ENCODE results near the gene SIPA1L3. TPM values are rescaled to one million over a fixed set of nuclear protein-coding genes. Genes with fewer than 3 reads are reported as not detected.
A peak's percentile ranks its signal among the peaks of the same experiment; 100 is the strongest.

The SIPA1L3 gene
- total and polyA plus RNA-seq, 2 experiments from 2014 or later: 15.7 to 54.1 TPM

DNA sequence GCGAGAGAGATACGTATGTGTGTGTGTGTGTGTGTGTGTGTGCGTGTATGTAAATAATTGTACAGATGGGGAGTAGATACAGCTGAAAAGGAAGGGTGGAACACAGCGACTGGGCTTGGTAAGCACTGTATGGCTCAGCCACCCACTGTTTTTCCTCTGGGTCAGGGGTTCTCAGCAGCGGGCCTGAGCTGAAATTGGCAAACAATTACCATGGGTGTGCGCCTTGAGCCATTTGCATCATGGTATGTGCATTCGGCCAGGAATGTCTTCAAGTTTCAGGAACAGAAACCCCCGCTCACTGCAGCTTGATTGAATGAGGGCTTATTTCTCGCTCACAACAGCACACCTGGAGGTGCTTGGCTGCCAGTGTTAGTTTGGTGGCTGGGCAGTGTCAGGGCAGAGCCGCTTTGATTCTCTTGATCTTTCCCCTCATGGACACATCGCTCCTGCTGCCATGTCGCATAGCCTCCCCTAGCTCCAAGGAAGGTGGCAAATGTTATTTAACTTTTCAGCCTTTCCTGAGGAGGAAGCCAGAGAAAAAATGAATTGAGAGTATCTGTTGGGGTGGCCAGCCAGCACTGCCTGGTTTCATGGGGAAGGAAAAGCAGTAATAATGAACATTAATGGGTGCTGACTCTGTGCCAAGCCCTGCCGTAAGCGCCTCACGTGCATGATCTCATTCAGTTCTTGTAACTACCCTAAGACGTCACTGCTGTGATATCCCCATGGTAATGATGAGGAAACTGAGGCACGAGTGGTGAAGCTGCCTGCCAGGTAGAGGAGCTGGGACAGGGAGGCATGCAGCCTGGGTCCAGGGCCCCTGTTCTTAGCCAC is 126.9 kb downstream of the SIPA1L3 start:
- Mint-ChIP-seq H3K27me3 (ENCODE audit: insufficient read depth, low read depth, poor library complexity) (peaks cover 18% of the 10 kb centered on the region), H3K27ac (peak overlapping the region; percentile 53), H3K4me3 (no peak overlapping the region), H3K36me3 (ENCODE audit: low read depth) (peaks cover 20% of the 10 kb centered on the region), H3K4me1 (peaks cover 54% of the 10 kb centered on the region), H3K9me3 (no peaks in the 10 kb centered on the region; the same call in 2 of the 3 replicates)
- peaks cover 14% of the 10 kb centered on the region for H4K20me1 ChIP-seq (replicated peaks; ENCODE audit: insufficient read depth)
- H3F3A ChIP-seq (replicated peaks; ENCODE audit: low read depth): no peaks in the 10 kb centered on the region; the same call in 1 of the 2 replicates
- H3K9me2 ChIP-seq (ENCODE audit: insufficient read depth): no peaks in the 10 kb centered on the region
- no peaks in the 10 kb centered on the region for H3K27me3 ChIP-seq (ENCODE audit: insufficient read depth)
- H3K79me2 ChIP-seq (replicated peaks; ENCODE audit: insufficient read depth): peaks cover 8% of the 10 kb centered on the region; the same call in 1 of the 2 replicates
- peak overlapping the region; percentile 17; the same call in 1 of the 2 replicates for H3K27ac ChIP-seq (ENCODE audit: low read depth)
- TF ChIP-seq EZH2 (IDR thresholded peaks at IDR 0.05; ENCODE audit: low read depth, unreplicated experiment) (no peak), JUNB (IDR thresholded peaks at IDR 0.05; ENCODE audit: unreplicated experiment) (no peak), NANOG (IDR thresholded peaks at IDR 0.05; ENCODE audit: borderline replicate concordance) (no peak), CREB1 (CRISPR knock-in tag; IDR thresholded peaks at IDR 0.05; ENCODE audit: low read depth) (no peak), POLR2AphosphoS5 (IDR thresholded peaks at IDR 0.05; ENCODE audit: low read depth) (no peak), EZH2phosphoT487 (IDR thresholded peaks at IDR 0.05; ENCODE audit: unreplicated experiment) (no peak), STAT1 (IDR thresholded peaks at IDR 0.05; ENCODE audit: unreplicated experiment) (no peak), ZNF331 (CRISPR knock-in tag; IDR thresholded peaks at IDR 0.05; ENCODE audit: low read depth) (no peak), ZNF114 (CRISPR knock-in tag; IDR thresholded peaks at IDR 0.05) (no peak)
- TF ChIP-seq, protein P1, sequence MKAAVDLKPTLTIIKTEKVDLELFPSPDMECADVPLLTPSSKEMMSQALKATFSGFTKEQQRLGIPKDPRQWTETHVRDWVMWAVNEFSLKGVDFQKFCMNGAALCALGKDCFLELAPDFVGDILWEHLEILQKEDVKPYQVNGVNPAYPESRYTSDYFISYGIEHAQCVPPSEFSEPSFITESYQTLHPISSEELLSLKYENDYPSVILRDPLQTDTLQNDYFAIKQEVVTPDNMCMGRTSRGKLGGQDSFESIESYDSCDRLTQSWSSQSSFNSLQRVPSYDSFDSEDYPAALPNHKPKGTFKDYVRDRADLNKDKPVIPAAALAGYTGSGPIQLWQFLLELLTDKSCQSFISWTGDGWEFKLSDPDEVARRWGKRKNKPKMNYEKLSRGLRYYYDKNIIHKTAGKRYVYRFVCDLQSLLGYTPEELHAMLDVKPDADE (IDR thresholded peaks at IDR 0.05): no peak
- TF ChIP-seq, protein P2, sequence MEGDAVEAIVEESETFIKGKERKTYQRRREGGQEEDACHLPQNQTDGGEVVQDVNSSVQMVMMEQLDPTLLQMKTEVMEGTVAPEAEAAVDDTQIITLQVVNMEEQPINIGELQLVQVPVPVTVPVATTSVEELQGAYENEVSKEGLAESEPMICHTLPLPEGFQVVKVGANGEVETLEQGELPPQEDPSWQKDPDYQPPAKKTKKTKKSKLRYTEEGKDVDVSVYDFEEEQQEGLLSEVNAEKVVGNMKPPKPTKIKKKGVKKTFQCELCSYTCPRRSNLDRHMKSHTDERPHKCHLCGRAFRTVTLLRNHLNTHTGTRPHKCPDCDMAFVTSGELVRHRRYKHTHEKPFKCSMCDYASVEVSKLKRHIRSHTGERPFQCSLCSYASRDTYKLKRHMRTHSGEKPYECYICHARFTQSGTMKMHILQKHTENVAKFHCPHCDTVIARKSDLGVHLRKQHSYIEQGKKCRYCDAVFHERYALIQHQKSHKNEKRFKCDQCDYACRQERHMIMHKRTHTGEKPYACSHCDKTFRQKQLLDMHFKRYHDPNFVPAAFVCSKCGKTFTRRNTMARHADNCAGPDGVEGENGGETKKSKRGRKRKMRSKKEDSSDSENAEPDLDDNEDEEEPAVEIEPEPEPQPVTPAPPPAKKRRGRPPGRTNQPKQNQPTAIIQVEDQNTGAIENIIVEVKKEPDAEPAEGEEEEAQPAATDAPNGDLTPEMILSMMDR (conservative IDR thresholded peaks at IDR 0.05; ENCODE audit: low read depth in 2 of 2): no peak
- TF ChIP-seq, protein P3, sequence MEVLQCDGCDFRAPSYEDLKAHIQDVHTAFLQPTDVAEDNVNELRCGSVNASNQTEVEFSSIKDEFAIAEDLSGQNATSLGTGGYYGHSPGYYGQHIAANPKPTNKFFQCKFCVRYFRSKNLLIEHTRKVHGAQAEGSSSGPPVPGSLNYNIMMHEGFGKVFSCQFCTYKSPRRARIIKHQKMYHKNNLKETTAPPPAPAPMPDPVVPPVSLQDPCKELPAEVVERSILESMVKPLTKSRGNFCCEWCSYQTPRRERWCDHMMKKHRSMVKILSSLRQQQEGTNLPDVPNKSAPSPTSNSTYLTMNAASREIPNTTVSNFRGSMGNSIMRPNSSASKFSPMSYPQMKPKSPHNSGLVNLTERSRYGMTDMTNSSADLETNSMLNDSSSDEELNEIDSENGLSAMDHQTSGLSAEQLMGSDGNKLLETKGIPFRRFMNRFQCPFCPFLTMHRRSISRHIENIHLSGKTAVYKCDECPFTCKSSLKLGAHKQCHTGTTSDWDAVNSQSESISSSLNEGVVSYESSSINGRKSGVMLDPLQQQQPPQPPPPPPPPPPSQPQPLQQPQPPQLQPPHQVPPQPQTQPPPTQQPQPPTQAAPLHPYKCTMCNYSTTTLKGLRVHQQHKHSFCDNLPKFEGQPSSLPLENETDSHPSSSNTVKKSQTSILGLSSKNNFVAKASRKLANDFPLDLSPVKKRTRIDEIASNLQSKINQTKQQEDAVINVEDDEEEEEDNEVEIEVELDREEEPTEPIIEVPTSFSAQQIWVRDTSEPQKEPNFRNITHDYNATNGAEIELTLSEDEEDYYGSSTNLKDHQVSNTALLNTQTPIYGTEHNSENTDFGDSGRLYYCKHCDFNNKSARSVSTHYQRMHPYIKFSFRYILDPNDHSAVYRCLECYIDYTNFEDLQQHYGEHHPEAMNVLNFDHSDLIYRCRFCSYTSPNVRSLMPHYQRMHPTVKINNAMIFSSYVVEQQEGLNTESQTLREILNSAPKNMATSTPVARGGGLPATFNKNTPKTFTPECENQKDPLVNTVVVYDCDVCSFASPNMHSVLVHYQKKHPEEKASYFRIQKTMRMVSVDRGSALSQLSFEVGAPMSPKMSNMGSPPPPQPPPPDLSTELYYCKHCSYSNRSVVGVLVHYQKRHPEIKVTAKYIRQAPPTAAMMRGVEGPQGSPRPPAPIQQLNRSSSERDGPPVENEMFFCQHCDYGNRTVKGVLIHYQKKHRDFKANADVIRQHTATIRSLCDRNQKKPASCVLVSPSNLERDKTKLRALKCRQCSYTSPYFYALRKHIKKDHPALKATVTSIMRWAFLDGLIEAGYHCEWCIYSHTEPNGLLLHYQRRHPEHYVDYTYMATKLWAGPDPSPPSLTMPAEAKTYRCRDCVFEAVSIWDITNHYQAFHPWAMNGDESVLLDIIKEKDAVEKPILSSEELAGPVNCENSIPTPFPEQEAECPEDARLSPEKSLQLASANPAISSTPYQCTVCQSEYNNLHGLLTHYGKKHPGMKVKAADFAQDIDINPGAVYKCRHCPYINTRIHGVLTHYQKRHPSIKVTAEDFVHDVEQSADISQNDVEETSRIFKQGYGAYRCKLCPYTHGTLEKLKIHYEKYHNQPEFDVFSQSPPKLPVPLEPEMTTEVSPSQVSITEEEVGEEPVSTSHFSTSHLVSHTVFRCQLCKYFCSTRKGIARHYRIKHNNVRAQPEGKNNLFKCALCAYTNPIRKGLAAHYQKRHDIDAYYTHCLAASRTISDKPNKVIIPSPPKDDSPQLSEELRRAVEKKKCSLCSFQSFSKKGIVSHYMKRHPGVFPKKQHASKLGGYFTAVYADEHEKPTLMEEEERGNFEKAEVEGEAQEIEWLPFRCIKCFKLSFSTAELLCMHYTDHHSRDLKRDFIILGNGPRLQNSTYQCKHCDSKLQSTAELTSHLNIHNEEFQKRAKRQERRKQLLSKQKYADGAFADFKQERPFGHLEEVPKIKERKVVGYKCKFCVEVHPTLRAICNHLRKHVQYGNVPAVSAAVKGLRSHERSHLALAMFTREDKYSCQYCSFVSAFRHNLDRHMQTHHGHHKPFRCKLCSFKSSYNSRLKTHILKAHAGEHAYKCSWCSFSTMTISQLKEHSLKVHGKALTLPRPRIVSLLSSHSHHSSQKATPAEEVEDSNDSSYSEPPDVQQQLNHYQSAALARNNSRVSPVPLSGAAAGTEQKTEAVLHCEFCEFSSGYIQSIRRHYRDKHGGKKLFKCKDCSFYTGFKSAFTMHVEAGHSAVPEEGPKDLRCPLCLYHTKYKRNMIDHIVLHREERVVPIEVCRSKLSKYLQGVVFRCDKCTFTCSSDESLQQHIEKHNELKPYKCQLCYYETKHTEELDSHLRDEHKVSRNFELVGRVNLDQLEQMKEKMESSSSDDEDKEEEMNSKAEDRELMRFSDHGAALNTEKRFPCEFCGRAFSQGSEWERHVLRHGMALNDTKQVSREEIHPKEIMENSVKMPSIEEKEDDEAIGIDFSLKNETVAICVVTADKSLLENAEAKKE (CRISPR knock-in tag; IDR thresholded peaks at IDR 0.05): no peak
- TF ChIP-seq, protein P4, sequence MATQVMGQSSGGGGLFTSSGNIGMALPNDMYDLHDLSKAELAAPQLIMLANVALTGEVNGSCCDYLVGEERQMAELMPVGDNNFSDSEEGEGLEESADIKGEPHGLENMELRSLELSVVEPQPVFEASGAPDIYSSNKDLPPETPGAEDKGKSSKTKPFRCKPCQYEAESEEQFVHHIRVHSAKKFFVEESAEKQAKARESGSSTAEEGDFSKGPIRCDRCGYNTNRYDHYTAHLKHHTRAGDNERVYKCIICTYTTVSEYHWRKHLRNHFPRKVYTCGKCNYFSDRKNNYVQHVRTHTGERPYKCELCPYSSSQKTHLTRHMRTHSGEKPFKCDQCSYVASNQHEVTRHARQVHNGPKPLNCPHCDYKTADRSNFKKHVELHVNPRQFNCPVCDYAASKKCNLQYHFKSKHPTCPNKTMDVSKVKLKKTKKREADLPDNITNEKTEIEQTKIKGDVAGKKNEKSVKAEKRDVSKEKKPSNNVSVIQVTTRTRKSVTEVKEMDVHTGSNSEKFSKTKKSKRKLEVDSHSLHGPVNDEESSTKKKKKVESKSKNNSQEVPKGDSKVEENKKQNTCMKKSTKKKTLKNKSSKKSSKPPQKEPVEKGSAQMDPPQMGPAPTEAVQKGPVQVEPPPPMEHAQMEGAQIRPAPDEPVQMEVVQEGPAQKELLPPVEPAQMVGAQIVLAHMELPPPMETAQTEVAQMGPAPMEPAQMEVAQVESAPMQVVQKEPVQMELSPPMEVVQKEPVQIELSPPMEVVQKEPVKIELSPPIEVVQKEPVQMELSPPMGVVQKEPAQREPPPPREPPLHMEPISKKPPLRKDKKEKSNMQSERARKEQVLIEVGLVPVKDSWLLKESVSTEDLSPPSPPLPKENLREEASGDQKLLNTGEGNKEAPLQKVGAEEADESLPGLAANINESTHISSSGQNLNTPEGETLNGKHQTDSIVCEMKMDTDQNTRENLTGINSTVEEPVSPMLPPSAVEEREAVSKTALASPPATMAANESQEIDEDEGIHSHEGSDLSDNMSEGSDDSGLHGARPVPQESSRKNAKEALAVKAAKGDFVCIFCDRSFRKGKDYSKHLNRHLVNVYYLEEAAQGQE (IDR thresholded peaks at IDR 0.05; ENCODE audit: unreplicated experiment): no peak
- H3K4me1 ChIP-seq (ENCODE audit: insufficient read depth): peaks cover 18% of the 10 kb centered on the region
- peak overlapping the region; percentile 31 for H3K4me2 ChIP-seq
- H3K36me3 ChIP-seq (ENCODE audit: insufficient read depth): no peaks in the 10 kb centered on the region; the same call in 1 of the 2 replicates
- H2AFZ ChIP-seq: no peak overlapping the region
- DNase-seq (ENCODE audit: low spot score) (peak; percentile 89), ATAC-seq (peak; percentile 80)
- no peak overlapping the region for H3K4me3 ChIP-seq

Measured in GM23338 (cell line).